ENCODE results near the gene SAXO2.

DNA sequence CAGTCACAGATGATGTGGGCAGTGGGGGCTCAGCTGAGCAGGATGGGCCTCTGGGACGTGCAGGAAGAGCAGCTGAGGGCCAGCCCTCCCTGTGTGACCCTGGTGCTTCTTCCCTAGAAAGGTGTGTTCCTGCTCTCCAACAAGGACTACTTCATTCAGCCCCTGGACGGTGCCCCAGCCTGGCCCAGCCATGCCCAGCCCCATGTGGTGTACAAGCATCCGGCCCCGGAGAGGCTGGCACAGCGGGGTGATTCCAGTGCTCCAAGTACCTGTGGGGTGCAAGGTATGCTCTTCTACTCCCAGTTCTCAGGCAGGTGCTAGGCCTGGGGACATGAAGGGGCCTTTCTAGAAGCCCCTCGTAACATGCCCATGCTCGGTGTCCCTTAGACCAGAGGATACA, 38.3 kb downstream of the SAXO2 start:
- TF ChIP-seq, protein P1, sequence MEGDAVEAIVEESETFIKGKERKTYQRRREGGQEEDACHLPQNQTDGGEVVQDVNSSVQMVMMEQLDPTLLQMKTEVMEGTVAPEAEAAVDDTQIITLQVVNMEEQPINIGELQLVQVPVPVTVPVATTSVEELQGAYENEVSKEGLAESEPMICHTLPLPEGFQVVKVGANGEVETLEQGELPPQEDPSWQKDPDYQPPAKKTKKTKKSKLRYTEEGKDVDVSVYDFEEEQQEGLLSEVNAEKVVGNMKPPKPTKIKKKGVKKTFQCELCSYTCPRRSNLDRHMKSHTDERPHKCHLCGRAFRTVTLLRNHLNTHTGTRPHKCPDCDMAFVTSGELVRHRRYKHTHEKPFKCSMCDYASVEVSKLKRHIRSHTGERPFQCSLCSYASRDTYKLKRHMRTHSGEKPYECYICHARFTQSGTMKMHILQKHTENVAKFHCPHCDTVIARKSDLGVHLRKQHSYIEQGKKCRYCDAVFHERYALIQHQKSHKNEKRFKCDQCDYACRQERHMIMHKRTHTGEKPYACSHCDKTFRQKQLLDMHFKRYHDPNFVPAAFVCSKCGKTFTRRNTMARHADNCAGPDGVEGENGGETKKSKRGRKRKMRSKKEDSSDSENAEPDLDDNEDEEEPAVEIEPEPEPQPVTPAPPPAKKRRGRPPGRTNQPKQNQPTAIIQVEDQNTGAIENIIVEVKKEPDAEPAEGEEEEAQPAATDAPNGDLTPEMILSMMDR (conservative IDR thresholded peaks at IDR 0.05; ENCODE audit: low read depth in 2 of 2) = no peak
- TF ChIP-seq EZH2 (IDR thresholded peaks at IDR 0.05; ENCODE audit: low read depth, unreplicated experiment) (no peak), POLR2AphosphoS5 (IDR thresholded peaks at IDR 0.05; ENCODE audit: low read depth) (no peak), EZH2phosphoT487 (IDR thresholded peaks at IDR 0.05; ENCODE audit: unreplicated experiment) (no peak), ZNF331 (CRISPR knock-in tag; IDR thresholded peaks at IDR 0.05; ENCODE audit: low read depth) (no peak), STAT1 (IDR thresholded peaks at IDR 0.05; ENCODE audit: unreplicated experiment) (no peak), CREB1 (CRISPR knock-in tag; IDR thresholded peaks at IDR 0.05; ENCODE audit: low read depth) (no peak), JUNB (IDR thresholded peaks at IDR 0.05; ENCODE audit: unreplicated experiment) (no peak), ZNF114 (CRISPR knock-in tag; IDR thresholded peaks at IDR 0.05) (no peak), NANOG (IDR thresholded peaks at IDR 0.05; ENCODE audit: borderline replicate concordance) (no peak)
- TF ChIP-seq, protein P2, sequence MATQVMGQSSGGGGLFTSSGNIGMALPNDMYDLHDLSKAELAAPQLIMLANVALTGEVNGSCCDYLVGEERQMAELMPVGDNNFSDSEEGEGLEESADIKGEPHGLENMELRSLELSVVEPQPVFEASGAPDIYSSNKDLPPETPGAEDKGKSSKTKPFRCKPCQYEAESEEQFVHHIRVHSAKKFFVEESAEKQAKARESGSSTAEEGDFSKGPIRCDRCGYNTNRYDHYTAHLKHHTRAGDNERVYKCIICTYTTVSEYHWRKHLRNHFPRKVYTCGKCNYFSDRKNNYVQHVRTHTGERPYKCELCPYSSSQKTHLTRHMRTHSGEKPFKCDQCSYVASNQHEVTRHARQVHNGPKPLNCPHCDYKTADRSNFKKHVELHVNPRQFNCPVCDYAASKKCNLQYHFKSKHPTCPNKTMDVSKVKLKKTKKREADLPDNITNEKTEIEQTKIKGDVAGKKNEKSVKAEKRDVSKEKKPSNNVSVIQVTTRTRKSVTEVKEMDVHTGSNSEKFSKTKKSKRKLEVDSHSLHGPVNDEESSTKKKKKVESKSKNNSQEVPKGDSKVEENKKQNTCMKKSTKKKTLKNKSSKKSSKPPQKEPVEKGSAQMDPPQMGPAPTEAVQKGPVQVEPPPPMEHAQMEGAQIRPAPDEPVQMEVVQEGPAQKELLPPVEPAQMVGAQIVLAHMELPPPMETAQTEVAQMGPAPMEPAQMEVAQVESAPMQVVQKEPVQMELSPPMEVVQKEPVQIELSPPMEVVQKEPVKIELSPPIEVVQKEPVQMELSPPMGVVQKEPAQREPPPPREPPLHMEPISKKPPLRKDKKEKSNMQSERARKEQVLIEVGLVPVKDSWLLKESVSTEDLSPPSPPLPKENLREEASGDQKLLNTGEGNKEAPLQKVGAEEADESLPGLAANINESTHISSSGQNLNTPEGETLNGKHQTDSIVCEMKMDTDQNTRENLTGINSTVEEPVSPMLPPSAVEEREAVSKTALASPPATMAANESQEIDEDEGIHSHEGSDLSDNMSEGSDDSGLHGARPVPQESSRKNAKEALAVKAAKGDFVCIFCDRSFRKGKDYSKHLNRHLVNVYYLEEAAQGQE (IDR thresholded peaks at IDR 0.05; ENCODE audit: unreplicated experiment) = no peak
- TF ChIP-seq, protein P3, sequence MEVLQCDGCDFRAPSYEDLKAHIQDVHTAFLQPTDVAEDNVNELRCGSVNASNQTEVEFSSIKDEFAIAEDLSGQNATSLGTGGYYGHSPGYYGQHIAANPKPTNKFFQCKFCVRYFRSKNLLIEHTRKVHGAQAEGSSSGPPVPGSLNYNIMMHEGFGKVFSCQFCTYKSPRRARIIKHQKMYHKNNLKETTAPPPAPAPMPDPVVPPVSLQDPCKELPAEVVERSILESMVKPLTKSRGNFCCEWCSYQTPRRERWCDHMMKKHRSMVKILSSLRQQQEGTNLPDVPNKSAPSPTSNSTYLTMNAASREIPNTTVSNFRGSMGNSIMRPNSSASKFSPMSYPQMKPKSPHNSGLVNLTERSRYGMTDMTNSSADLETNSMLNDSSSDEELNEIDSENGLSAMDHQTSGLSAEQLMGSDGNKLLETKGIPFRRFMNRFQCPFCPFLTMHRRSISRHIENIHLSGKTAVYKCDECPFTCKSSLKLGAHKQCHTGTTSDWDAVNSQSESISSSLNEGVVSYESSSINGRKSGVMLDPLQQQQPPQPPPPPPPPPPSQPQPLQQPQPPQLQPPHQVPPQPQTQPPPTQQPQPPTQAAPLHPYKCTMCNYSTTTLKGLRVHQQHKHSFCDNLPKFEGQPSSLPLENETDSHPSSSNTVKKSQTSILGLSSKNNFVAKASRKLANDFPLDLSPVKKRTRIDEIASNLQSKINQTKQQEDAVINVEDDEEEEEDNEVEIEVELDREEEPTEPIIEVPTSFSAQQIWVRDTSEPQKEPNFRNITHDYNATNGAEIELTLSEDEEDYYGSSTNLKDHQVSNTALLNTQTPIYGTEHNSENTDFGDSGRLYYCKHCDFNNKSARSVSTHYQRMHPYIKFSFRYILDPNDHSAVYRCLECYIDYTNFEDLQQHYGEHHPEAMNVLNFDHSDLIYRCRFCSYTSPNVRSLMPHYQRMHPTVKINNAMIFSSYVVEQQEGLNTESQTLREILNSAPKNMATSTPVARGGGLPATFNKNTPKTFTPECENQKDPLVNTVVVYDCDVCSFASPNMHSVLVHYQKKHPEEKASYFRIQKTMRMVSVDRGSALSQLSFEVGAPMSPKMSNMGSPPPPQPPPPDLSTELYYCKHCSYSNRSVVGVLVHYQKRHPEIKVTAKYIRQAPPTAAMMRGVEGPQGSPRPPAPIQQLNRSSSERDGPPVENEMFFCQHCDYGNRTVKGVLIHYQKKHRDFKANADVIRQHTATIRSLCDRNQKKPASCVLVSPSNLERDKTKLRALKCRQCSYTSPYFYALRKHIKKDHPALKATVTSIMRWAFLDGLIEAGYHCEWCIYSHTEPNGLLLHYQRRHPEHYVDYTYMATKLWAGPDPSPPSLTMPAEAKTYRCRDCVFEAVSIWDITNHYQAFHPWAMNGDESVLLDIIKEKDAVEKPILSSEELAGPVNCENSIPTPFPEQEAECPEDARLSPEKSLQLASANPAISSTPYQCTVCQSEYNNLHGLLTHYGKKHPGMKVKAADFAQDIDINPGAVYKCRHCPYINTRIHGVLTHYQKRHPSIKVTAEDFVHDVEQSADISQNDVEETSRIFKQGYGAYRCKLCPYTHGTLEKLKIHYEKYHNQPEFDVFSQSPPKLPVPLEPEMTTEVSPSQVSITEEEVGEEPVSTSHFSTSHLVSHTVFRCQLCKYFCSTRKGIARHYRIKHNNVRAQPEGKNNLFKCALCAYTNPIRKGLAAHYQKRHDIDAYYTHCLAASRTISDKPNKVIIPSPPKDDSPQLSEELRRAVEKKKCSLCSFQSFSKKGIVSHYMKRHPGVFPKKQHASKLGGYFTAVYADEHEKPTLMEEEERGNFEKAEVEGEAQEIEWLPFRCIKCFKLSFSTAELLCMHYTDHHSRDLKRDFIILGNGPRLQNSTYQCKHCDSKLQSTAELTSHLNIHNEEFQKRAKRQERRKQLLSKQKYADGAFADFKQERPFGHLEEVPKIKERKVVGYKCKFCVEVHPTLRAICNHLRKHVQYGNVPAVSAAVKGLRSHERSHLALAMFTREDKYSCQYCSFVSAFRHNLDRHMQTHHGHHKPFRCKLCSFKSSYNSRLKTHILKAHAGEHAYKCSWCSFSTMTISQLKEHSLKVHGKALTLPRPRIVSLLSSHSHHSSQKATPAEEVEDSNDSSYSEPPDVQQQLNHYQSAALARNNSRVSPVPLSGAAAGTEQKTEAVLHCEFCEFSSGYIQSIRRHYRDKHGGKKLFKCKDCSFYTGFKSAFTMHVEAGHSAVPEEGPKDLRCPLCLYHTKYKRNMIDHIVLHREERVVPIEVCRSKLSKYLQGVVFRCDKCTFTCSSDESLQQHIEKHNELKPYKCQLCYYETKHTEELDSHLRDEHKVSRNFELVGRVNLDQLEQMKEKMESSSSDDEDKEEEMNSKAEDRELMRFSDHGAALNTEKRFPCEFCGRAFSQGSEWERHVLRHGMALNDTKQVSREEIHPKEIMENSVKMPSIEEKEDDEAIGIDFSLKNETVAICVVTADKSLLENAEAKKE (CRISPR knock-in tag; IDR thresholded peaks at IDR 0.05) = no peak

Measured in GM23338 (cell line).